ENCODE results near the gene FILIP1L. TPM values are rescaled to one million over a fixed set of nuclear protein-coding genes. Genes with fewer than 3 reads are reported as not detected.

FILIP1L gene
- polyA plus RNA-seq, 3 donors: 0.13 to 0.40 (median 0.25) TPM

DNA sequence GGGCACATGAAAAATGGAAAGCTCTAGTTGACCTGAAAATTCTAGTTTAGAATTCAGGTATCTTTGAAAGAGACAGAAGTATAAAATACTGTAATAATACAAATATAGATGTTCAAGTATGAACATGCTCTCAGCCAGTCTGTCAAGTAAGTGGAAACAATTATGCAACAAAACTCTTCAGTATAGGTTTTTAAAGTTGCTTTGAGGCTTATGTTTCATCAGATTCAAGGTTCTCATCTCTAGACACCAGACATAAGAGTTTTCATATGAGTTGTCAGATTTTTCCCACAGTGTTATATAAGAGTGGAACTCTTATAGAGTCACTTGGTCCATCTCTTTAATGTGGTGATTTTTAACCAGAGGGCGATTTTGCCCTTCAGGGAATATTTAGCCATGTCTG is 274.7 kb downstream of the FILIP1L start:
- Mint-ChIP-seq H3K9me3 (no peaks in the 10 kb centered on the region), H3K27ac (no peak overlapping the region), H3K27me3 (ENCODE audit: low read depth in 3 of 3) (peaks cover 0 to 1% (median 0%) of the 10 kb centered on the region in 3 donors), H3K4me3 (no peak overlapping the region), H3K4me1 (no peaks in the 10 kb centered on the region), H3K36me3 (no peaks in the 10 kb centered on the region)
- Histone ChIP-seq H3K36me3 (replicated peaks in 1 of 2; ENCODE audit: control insufficient read depth in 1 of 2, insufficient read depth in 2 of 2, low read length in 2 of 2) (no peaks in the 10 kb centered on the region), H3K9me3 (replicated peaks in 1 of 2; ENCODE audit: control insufficient read depth in 1 of 2, insufficient read depth in 1 of 2, low read length in 2 of 2) (no peaks in the 10 kb centered on the region), H3K27ac (ENCODE audit: low read depth in 1 of 2, low read length in 2 of 2) (no peak overlapping the region), H4K20me1 (ENCODE audit: insufficient read depth, low read length) (no peaks in the 10 kb centered on the region), H3K4me3 (replicated peaks in 1 of 3; ENCODE audit: low read depth in 2 of 3, low read length in 3 of 3) (no peak overlapping the region), H3K4me2 (replicated peaks; ENCODE audit: extremely low read depth, low read length, poor library complexity, severe bottlenecking) (no peak overlapping the region), H3K4me1 (ENCODE audit: control insufficient read depth in 1 of 2, insufficient read depth in 2 of 2, low read length in 2 of 2) (no peaks in the 10 kb centered on the region), H3K9ac (ENCODE audit: insufficient read depth, low read length, poor library complexity, severe bottlenecking) (no peak overlapping the region), H2AFZ (ENCODE audit: insufficient read depth, low read depth, low read length, poor library complexity, severe bottlenecking) (no peak overlapping the region), H3K27me3 (ENCODE audit: control insufficient read depth in 2 of 2, insufficient read depth in 2 of 2, low read length in 2 of 2) (no peaks in the 10 kb centered on the region), H3K79me2 (ENCODE audit: insufficient read depth, low read length) (no peaks in the 10 kb centered on the region)
- no peak for DNase-seq
- WGBS (ENCODE audit: insufficient coverage): no CpG with 5 or more reads among the region's 1 CpG
- TF ChIP-seq, protein P1, sequence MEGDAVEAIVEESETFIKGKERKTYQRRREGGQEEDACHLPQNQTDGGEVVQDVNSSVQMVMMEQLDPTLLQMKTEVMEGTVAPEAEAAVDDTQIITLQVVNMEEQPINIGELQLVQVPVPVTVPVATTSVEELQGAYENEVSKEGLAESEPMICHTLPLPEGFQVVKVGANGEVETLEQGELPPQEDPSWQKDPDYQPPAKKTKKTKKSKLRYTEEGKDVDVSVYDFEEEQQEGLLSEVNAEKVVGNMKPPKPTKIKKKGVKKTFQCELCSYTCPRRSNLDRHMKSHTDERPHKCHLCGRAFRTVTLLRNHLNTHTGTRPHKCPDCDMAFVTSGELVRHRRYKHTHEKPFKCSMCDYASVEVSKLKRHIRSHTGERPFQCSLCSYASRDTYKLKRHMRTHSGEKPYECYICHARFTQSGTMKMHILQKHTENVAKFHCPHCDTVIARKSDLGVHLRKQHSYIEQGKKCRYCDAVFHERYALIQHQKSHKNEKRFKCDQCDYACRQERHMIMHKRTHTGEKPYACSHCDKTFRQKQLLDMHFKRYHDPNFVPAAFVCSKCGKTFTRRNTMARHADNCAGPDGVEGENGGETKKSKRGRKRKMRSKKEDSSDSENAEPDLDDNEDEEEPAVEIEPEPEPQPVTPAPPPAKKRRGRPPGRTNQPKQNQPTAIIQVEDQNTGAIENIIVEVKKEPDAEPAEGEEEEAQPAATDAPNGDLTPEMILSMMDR (IDR thresholded peaks at IDR 0.05): no peak
- intact Hi-C loops (cut with micrococcal nuclease): loop anchor here (10.0 kb wide), 3 partner anchors 235 to 425 kb away; partner anchors contain the start of gene TBC1D23 (in 1 of the 2)

GRCh38 chr3:99838755-99839154 is 275.5 kb downstream of the FILIP1L start:
- H3K27me3 ChIP-seq (ENCODE audit: control insufficient read depth in 2 of 2, insufficient read depth in 2 of 2, low read length in 2 of 2): no peaks in the 10 kb centered on the region
- Mint-ChIP-seq H3K9me3 (no peaks in the 10 kb centered on the region), H3K27me3 (ENCODE audit: low read depth in 3 of 3) (no peaks in the 10 kb centered on the region), H3K36me3 (no peaks in the 10 kb centered on the region), H3K4me1 (no peaks in the 10 kb centered on the region), H3K4me3 (no peak overlapping the region), H3K27ac (no peak overlapping the region)
- H2AFZ ChIP-seq (ENCODE audit: insufficient read depth, low read depth, low read length, poor library complexity, severe bottlenecking): no peak overlapping the region
- no peak overlapping the region for H3K27ac ChIP-seq (ENCODE audit: low read depth in 1 of 2, low read length in 2 of 2)
- no peak overlapping the region for H3K4me2 ChIP-seq (replicated peaks; ENCODE audit: extremely low read depth, low read length, poor library complexity, severe bottlenecking)
- no peaks in the 10 kb centered on the region for H3K9me3 ChIP-seq (replicated peaks in 1 of 2; ENCODE audit: control insufficient read depth in 1 of 2, insufficient read depth in 1 of 2, low read length in 2 of 2)
- H3K79me2 ChIP-seq (ENCODE audit: insufficient read depth, low read length): no peaks in the 10 kb centered on the region
- no peaks in the 10 kb centered on the region for H4K20me1 ChIP-seq (ENCODE audit: insufficient read depth, low read length)
- intact Hi-C loops (cut with micrococcal nuclease): loop anchor here (10.0 kb wide), 2 partner anchors 416 to 426 kb away; partner anchors contain the start of gene TBC1D23 (in 1 of the 2)
- no peak overlapping the region for H3K4me3 ChIP-seq (replicated peaks in 1 of 3; ENCODE audit: low read depth in 2 of 3, low read length in 3 of 3)
- no peaks in the 10 kb centered on the region for H3K4me1 ChIP-seq (ENCODE audit: control insufficient read depth in 1 of 2, insufficient read depth in 2 of 2, low read length in 2 of 2)
- TF ChIP-seq, protein P1 (IDR thresholded peaks at IDR 0.05): no peak
- H3K9ac ChIP-seq (ENCODE audit: insufficient read depth, low read length, poor library complexity, severe bottlenecking): no peak overlapping the region
- DNase-seq: no peak
- H3K36me3 ChIP-seq (replicated peaks in 1 of 2; ENCODE audit: control insufficient read depth in 1 of 2, insufficient read depth in 2 of 2, low read length in 2 of 2): no peaks in the 10 kb centered on the region

Data from CD14-positive monocyte (primary cell).